HFF-Myc (cell line): Measurements from ENCODE around the gene ADCY4.

ENCODE experiments used
- DNase-seq: peaks from one replicate; pipeline ENCODE4 v3.0.0-alpha.2; 2011; ENCODE audit warnings: low read depth; ENCODE audit errors: extremely low read depth
- H3K4me3 ChIP-seq: replicated peaks from 2 replicates; pipeline ENCODE4 v1.5.1; 2011; ENCODE audit warnings: low read depth, mild to moderate bottlenecking, control low read depth, low read length
- CTCF ChIP-seq: IDR thresholded peaks from 2 replicates; pipeline ENCODE4 v1.5.1; 2012; ENCODE audit warnings: mild to moderate bottlenecking, low read depth, low read length, control low read depth; ENCODE audit errors: missing control alignments

Gene ADCY4

DNA sequence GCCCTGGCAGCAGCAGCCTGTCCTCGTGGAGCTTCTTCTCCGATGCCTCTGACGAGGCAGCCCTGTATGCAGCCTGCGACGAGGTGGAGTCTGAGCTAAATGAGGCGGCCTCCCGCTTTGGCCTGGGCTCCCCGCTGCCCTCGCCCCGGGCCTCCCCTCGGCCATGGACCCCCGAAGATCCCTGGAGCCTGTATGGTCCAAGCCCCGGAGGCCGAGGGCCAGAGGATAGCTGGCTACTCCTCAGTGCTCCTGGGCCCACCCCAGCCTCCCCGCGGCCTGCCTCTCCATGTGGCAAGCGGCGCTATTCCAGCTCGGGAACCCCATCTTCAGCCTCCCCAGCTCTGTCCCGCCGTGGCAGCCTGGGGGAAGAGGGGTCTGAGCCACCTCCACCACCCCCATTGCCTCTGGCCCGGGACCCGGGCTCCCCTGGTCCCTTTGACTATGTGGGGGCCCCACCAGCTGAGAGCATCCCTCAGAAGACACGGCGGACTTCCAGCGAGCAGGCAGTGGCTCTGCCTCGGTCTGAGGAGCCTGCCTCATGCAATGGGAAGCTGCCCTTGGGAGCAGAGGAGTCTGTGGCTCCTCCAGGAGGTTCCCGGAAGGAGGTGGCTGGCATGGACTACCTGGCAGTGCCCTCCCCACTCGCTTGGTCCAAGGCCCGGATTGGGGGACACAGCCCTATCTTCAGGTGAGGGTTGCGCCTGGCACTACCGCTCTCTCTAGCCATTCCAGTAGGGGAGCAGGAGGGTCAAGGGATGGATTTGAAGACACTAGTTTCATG, 35.2 kb upstream of the ADCY4 start:
- no peak for TF ChIP-seq CTCF
- no peak for DNase-seq
- H3K4me3 ChIP-seq = peak overlapping the region; percentile 94

DNA sequence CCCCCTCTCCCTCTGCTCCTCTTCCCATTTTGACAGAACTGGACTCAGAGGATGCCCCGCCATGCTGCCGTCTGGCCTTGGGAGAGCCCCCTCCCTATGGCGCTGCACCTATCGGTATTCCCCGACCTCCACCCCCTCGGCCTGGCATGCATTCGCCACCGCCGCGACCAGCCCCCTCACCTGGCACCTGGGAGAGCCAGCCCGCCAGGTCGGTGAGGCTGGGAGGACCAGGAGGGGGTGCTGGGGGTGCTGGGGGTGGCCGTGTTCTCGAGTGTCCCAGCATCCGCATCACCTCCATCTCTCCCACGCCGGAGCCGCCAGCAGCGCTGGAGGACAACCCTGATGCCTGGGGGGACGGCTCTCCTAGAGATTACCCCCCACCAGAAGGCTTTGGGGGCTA, 34.6 kb upstream of the ADCY4 start:
- no peak for TF ChIP-seq CTCF
- no peak for DNase-seq
- H3K4me3 ChIP-seq = peak overlapping the region; percentile 94

GRCh38 chr14:24368562-24369252, 33.8 kb upstream of the ADCY4 start:
- H3K4me3 ChIP-seq = peak overlapping the region; percentile 94
- peak; percentile 70 for DNase-seq

GRCh38 chr14:24368212-24368561, 33.3 kb upstream of the ADCY4 start:
- no peak for DNase-seq
- H3K4me3 ChIP-seq = peak overlapping the region; percentile 94
- no peak for TF ChIP-seq CTCF

More at GRCh38 chr14:24368562-24369252, 33.8 kb upstream of the ADCY4 start:
- TF ChIP-seq CTCF = no peak

- peak within 1 kb of the TSS; percentile 94 for H3K4me3 ChIP-seq
- peak; percentile 96 for DNase-seq
- no peak for TF ChIP-seq CTCF
These were observed 32.8 kb upstream of the ADCY4 start, which contains the start of gene NFATC4 for GRCh38 chr14:24367514-24368211. Gene NFATC4, plus strand, starts transcription at chr14:24368184. Its CDS starts 157 bp downstream, at chr14:24368341.

GRCh38 chr14:24366721-24367513, 32.0 kb upstream of the ADCY4 start:
- peak overlapping the region; percentile 94 for H3K4me3 ChIP-seq
- peak; percentile 89 for DNase-seq
- no peak for TF ChIP-seq CTCF
